GM12878 (cell line): ENCODE results near the gene EXD3. TPM values are rescaled to one million over a fixed set of nuclear protein-coding genes. Genes with fewer than 3 reads are reported as not detected.

Experiments used
- ATAC-seq: fragments of 200-7000 bp; cut with Tn5 transposase; 3 replicates; pipeline ENCODE4 v1.9.1; 2020; ENCODE audit warnings: mild to moderate bottlenecking, moderate library complexity
- BruUV-seq: library from RNA; stranded (reverse); fragments of 400-500 nt; replicated peaks from 2 replicates; lab custom pipeline; 2021; lab: Mats Ljungman, UMichigan
- CTCF ChIA-PET: fragments of 300-600 bp; sonication (Branson Sonifier 250); formaldehyde crosslinking; extraction: SDS; loops from one replicate; lab custom pipeline; 2021; ENCODE audit warnings: inconsistent platforms; lab: Yijun Ruan, JAX
- POLR2A ChIA-PET: fragments of 350-600 bp; formaldehyde crosslinking; extraction: SDS; loops from one replicate; lab custom pipeline; 2021; ENCODE audit warnings: inconsistent platforms; lab: Charles Lee
- RAD21 ChIA-PET: fragments of 300-600 bp; sonication (Branson Sonifier 250); formaldehyde crosslinking; loops from one replicate; lab custom pipeline; 2023; ENCODE audit warnings: antibody characterized with exemption; ENCODE audit not compliant: unreplicated experiment; lab: Charles Lee
- SMC1A ChIA-PET: fragments of 300-600 bp; sonication (Branson Sonifier 250); formaldehyde crosslinking; loops from one replicate; lab custom pipeline; 2023; ENCODE audit not compliant: unreplicated experiment, uncharacterized antibody; lab: Charles Lee
- DNase-seq: peaks from one replicate; pipeline ENCODE4 v3.0.0-alpha.2; 2011; ENCODE audit warnings: low read depth, low spot score
- FAIRE-seq: peaks from 3 replicates; lab custom pipeline; 2011; peaks lifted over from hg19 to GRCh38; lab: Jason Lieb, UNC
- H2AFZ ChIP-seq: 2 replicates; pipeline ENCODE4 v1.6.0; 2011; ENCODE audit warnings: low read depth, low read length, control low read depth; ENCODE audit not compliant: control insufficient read depth
- H3K27ac ChIP-seq: 2 replicates; pipeline ENCODE4 v1.5.1; 2011; ENCODE audit warnings: control low read depth; ENCODE audit not compliant: control insufficient read depth, insufficient read depth
- H3K27me3 ChIP-seq, 2 experiments: replicated peaks in 1 of 2; 2 replicates each; pipeline versions ENCODE4 v1.6.0 to v1.6.1; 2011; ENCODE audit warnings: low read length in 1 of 2; ENCODE audit not compliant: control insufficient read depth in 2 of 2, insufficient read depth in 2 of 2
- H3K36me3 ChIP-seq, 2 experiments: 2 replicates each; pipeline ENCODE4 v1.5.1; 2011; ENCODE audit warnings: low read length in 1 of 2; ENCODE audit not compliant: control insufficient read depth in 2 of 2, insufficient read depth in 2 of 2
- H3K4me1 ChIP-seq: 2 replicates; pipeline ENCODE4 v1.6.1; 2011; ENCODE audit warnings: mild to moderate bottlenecking, low read length, moderate library complexity, mixed read lengths; ENCODE audit not compliant: control insufficient read depth, insufficient read depth
- H3K4me2 ChIP-seq: 2 replicates; pipeline ENCODE4 v1.6.0; 2011; ENCODE audit warnings: control low read depth; ENCODE audit not compliant: control insufficient read depth, insufficient read depth
- H3K4me3 ChIP-seq: fragments of 200-600 bp; sonication (generic); 2 replicates; pipeline ENCODE4 v1.5.1; 2016
- H3K79me2 ChIP-seq: 2 replicates; pipeline ENCODE4 v1.6.0; 2011; ENCODE audit warnings: low read length; ENCODE audit not compliant: control insufficient read depth, insufficient read depth
- H3K9ac ChIP-seq: 2 replicates; pipeline ENCODE4 v1.8.0; 2011; ENCODE audit warnings: low read length, control low read depth, mixed read lengths; ENCODE audit not compliant: control insufficient read depth, insufficient read depth
- H3K9me3 ChIP-seq: replicated peaks from 3 replicates; pipeline ENCODE4 v1.5.1; 2011; ENCODE audit warnings: mild to moderate bottlenecking, low read length; ENCODE audit not compliant: control insufficient read depth, insufficient read depth
- H4K20me1 ChIP-seq: 2 replicates; pipeline ENCODE4 v1.6.0; 2011; ENCODE audit not compliant: control insufficient read depth, insufficient read depth
- CHD2 ChIP-seq: IDR thresholded peaks from 2 replicates; pipeline ENCODE4 v1.6.1; 2011; ENCODE audit warnings: low read depth, low read length, improper control_type of control experiment, borderline replicate concordance
- DPF2 ChIP-seq: fragments of 450-650 bp; IDR thresholded peaks from 2 replicates; pipeline ENCODE4 v1.6.1; 2017; ENCODE audit warnings: mild to moderate bottlenecking
- E4F1 ChIP-seq: fragments of 450-650 bp; IDR thresholded peaks from 2 replicates; pipeline ENCODE4 v1.6.1; 2018; ENCODE audit warnings: borderline replicate concordance, mild to moderate bottlenecking; ENCODE audit not compliant: partially characterized antibody
- NFYB ChIP-seq: IDR thresholded peaks from 2 replicates; pipeline ENCODE4 v1.6.1; 2011; ENCODE audit warnings: low read depth, mild to moderate bottlenecking, low read length, improper control_type of control experiment, moderate library complexity; ENCODE audit not compliant: insufficient read depth
- STAT3 ChIP-seq: IDR thresholded peaks from 2 replicates; pipeline ENCODE4 v1.6.1; 2011; ENCODE audit warnings: low read depth, low read length, improper control_type of control experiment
- USF1 ChIP-seq: IDR thresholded peaks from 2 replicates; pipeline ENCODE4 v1.6.1; 2011; ENCODE audit warnings: borderline replicate concordance, low read depth, mild to moderate bottlenecking, moderate library complexity, mixed read lengths, low read length; ENCODE audit not compliant: insufficient read depth; ENCODE audit errors: extremely low read length
- USF2 ChIP-seq: IDR thresholded peaks from 2 replicates; pipeline ENCODE4 v1.6.1; 2011; ENCODE audit warnings: low read depth, low read length, improper control_type of control experiment, borderline replicate concordance
- ZBTB11 ChIP-seq: fragments of 450-650 bp; formaldehyde crosslinking; IDR thresholded peaks from 2 replicates; pipeline ENCODE4 v1.5.0; 2022; ENCODE audit warnings: mild to moderate bottlenecking, missing genetic modification characterization
- ZNF24 ChIP-seq: fragments of 450-650 bp; IDR thresholded peaks from 2 replicates; pipeline ENCODE4 v1.6.1; 2017; ENCODE audit warnings: antibody characterized with exemption, mild to moderate bottlenecking
- ZNF687 ChIP-seq: fragments of 450-650 bp; IDR thresholded peaks from 2 replicates; pipeline ENCODE4 v1.6.1; 2017; ENCODE audit warnings: mild to moderate bottlenecking, moderate library complexity
- WGBS: methylation state at CpG from one replicate; pipeline ENCODE4 v1.1.6; 2016; ENCODE audit warnings: low lambda C conversion rate; ENCODE audit not compliant: insufficient replicate concordance, insufficient coverage; ENCODE audit errors: missing lambda C conversion rate; 5-methylcytosine and 5-hydroxymethylcytosine counted together
- in situ Hi-C: fragments of 300-500 bp; cut with MboI; formaldehyde crosslinking; loops from 9 replicates; pipeline ENCODE4 v1.14.3; 2018; ENCODE audit warnings: mixed read lengths
- intact Hi-C: fragments of 100-400 bp; cut with micrococcal nuclease; formaldehyde crosslinking; loops from one replicate; pipeline ENCODE4 v1.14.2; 2022; ENCODE audit not compliant: unreplicated experiment
- polyA plus RNA-seq, 11 experiments: library from polyadenylated mRNA; depleted of rRNA in 4 of 11; unstranded in 6 of 11; stranded (reverse) in 5 of 11; fragments of >200 nt; fragmentation: Nextera tagmentation in 4 of 11; fragmentation: Illumina TruSeq in 1 of 11; extraction: Ambion mirVana in 4 of 11; extraction: Trizol in 1 of 11; gene quantifications; 1 replicate in 1 of 11; 2 replicates in 10 of 11; pipeline versions ENCODE4 v1.2.1 to v1.2.3, GENCODE V29; 2011 to 2016; ENCODE audit warnings: inconsistent platforms in 2 of 11, missing spikeins in 2 of 11, low read depth in 1 of 11
- total RNA-seq, 4 experiments: library from RNA; depleted of rRNA in 3 of 4; stranded (reverse); fragments of >200 nt in 3 of 4; fragmentation: Illumina TruSeq in 1 of 4; extraction: Trizol in 1 of 4; gene quantifications; 2 replicates each; pipeline versions ENCODE4 v1.2.1 to v1.2.3, GENCODE V29; 2013 to 2021

The EXD3 gene
- total and polyA plus RNA-seq, 10 of the 15 experiments (the other 5 are each of a cell fraction or from before 2014, with no cell fraction given), result 0.21 to 7.1 (median 3.6) TPM

- no peak overlapping the region for H3K27ac ChIP-seq
- DNase-seq, result no peak
- ChIA-PET RAD21 (no interaction called here), SMC1A (no interaction called here), CTCF (no interaction called here), POLR2A (interaction anchor here (1.2 kb wide), 1 partner anchor 9 kb away, joined by 4 read pairs; no protein-coding TSS in a partner anchor)
- H3K4me3 ChIP-seq, result no peak overlapping the region
- ATAC-seq, result no peak
- no peak for FAIRE-seq
- no TSS peak for BruUV-seq
- H3K27me3 ChIP-seq, result no peaks in the 10 kb centered on the region
- in situ Hi-C loops, result no loop called here
- H3K36me3 ChIP-seq, result no peaks in the 10 kb centered on the region
- H2AFZ ChIP-seq, result no peak overlapping the region
- peaks cover 10% of the 10 kb centered on the region for H3K4me1 ChIP-seq
- H3K9ac ChIP-seq, result no peak overlapping the region
- H3K4me2 ChIP-seq, result no peak overlapping the region
- WGBS, result 82% methylated on average over 10 of the region's 10 CpGs
- no peaks in the 10 kb centered on the region for H4K20me1 ChIP-seq
- intact Hi-C loops, result no loop called here
- no peaks in the 10 kb centered on the region for H3K79me2 ChIP-seq
- no peaks in the 10 kb centered on the region; the same call in none of the 3 replicates for H3K9me3 ChIP-seq
- TF ChIP-seq E4F1 (no peak), STAT3 (no peak), USF1 (no peak), ZNF687 (no peak), DPF2 (no peak), USF2 (no peak), NFYB (no peak), CHD2 (no peak), ZNF24 (no peak), ZBTB11 (CRISPR knock-in tag) (no peak)
Observed at GRCh38 chr9:137325124-137325523, 97.8 kb downstream of the EXD3 start.
